Esophagus muscularis mucosa (tissue), 4 donors: ENCODE measurements around the gene PKMYT1. TPM values are rescaled to one million over a fixed set of nuclear protein-coding genes. Genes with fewer than 3 reads are reported as not detected.

Experiments
- DNase-seq: peaks from one replicate; pipeline ENCODE4 v3.0.0-alpha.2; 2017; ENCODE audit errors: extremely low spot score
- H3K27ac ChIP-seq, 4 donors: fragments of 200-600 bp; sonication (generic); replicated peaks in 1 of 4; 1 replicate in 3 of 4; 2 replicates in 1 of 4; pipeline ENCODE4 v1.5.1; 2016 to 2019; ENCODE audit warnings: mild to moderate bottlenecking in 1 of 4
- H3K27me3 ChIP-seq, 4 donors: fragments of 200-600 bp; sonication (generic); one replicate each; pipeline versions ENCODE4 v1.5.1 to v1.6.0; 2016 to 2019
- H3K36me3 ChIP-seq, 4 donors: fragments of 200-600 bp; sonication (generic); one replicate each; pipeline ENCODE4 v1.5.1; 2016 to 2019
- H3K4me1 ChIP-seq, 4 donors: fragments of 200-600 bp; sonication (generic); one replicate each; pipeline ENCODE4 v1.5.1; 2016 to 2019
- H3K4me3 ChIP-seq, 4 donors: fragments of 200-600 bp; sonication (generic); 1 replicate in 2 of 4; 2 replicates in 2 of 4; pipeline ENCODE4 v1.5.1; 2016 to 2019; ENCODE audit warnings: mild to moderate bottlenecking in 4 of 4, moderate library complexity in 1 of 4
- H3K9me3 ChIP-seq, 4 donors: fragments of 200-600 bp; sonication (generic); 1 replicate in 3 of 4; 2 replicates in 1 of 4; pipeline ENCODE4 v1.5.1; 2016 to 2019
- CTCF ChIP-seq, 3 experiments: fragments of 200-600 bp in 2 of 3; fragments of 450-650 bp in 1 of 3; sonication (generic) in 2 of 3; IDR thresholded peaks; one replicate each; pipeline ENCODE4 v1.5.1; 2017 to 2019; ENCODE audit warnings: antibody characterized with exemption in 3 of 3, mild to moderate bottlenecking in 2 of 3, moderate library complexity in 1 of 3
- EP300 ChIP-seq: sonication (generic); formaldehyde crosslinking; IDR thresholded peaks from one replicate; pipeline ENCODE4 v1.6.1; 2017; ENCODE audit warnings: antibody characterized with exemption
- POLR2A ChIP-seq: fragments of 450-650 bp; IDR thresholded peaks from one replicate; pipeline ENCODE4 v1.6.1; 2017; ENCODE audit warnings: antibody characterized with exemption, moderate library complexity, mild to moderate bottlenecking, low read depth
- POLR2AphosphoS5 ChIP-seq, 2 donors: sonication (generic); formaldehyde crosslinking; IDR thresholded peaks; one replicate each; pipeline ENCODE4 v1.6.1; 2017; ENCODE audit warnings: antibody characterized with exemption in 2 of 2
- WGBS: methylation state at CpG from one replicate; pipeline ENCODE4 v1.1.5; 2018; 5-methylcytosine and 5-hydroxymethylcytosine counted together
- intact Hi-C: fragments of 100-400 bp; cut with DNase I; formaldehyde crosslinking; loops from one replicate; pipeline ENCODE4 v1.15.1; 2023
- total RNA-seq, 4 donors: library from RNA; depleted of rRNA; stranded (reverse); fragments of >200 nt; gene quantifications; one replicate each; pipeline versions ENCODE4 v1.1.0 to v1.2.1, GENCODE V29; 2016

PKMYT1 gene
- total RNA-seq, 4 donors from 2014 or later = 0.57 to 2.5 TPM; not detected in 2

- Histone ChIP-seq H3K9me3 (no peaks in the 10 kb centered on the region), H3K4me3 (no peak within 1 kb of the TSS), H3K27me3 (peaks cover 0 to 51% (median 21%) of the 10 kb centered on the region in 4 donors), H3K4me1 (peaks cover 31 to 48% (median 43%) of the 10 kb centered on the region in 4 donors), H3K27ac (no peak within 1 kb of the TSS), H3K36me3 (peaks cover 0 to 4% (median 0%) of the 10 kb centered on the region in 4 donors)
- intact Hi-C loops = no loop called here
- TF ChIP-seq CTCF (IDR thresholded peaks at IDR 0.05) = no peak
- no peak for TF ChIP-seq POLR2AphosphoS5 (IDR thresholded peaks at IDR 0.05)
- no peak for TF ChIP-seq EP300
- TF ChIP-seq POLR2A = no peak
- WGBS = 15% methylated on average over 16 of the region's 52 CpGs
- DNase-seq = no peak
Observed at GRCh38 chr16:3017794-3018506, 37.7 kb upstream of the PKMYT1 start, which contains the start of gene CLDN6. Gene CLDN6, minus strand, starts transcription at chr16:3018183. Its CDS starts 2,162 bp downstream, at chr16:3016021.

GRCh38 chr16:3017344-3017743 is 37.1 kb upstream of the PKMYT1 start:
- 72% methylated on average over 9 of the region's 20 CpGs for WGBS
- Histone ChIP-seq H3K4me1 (peaks cover 25 to 42% (median 37%) of the 10 kb centered on the region in 4 donors), H3K4me3 (no peak overlapping the region), H3K9me3 (no peaks in the 10 kb centered on the region), H3K27ac (no peak overlapping the region), H3K36me3 (peaks cover 0 to 4% (median 0%) of the 10 kb centered on the region in 4 donors), H3K27me3 (peaks cover 0 to 57% (median 27%) of the 10 kb centered on the region in 4 donors)
- intact Hi-C loops = no loop called here
- no peak for TF ChIP-seq EP300
- TF ChIP-seq POLR2AphosphoS5 (IDR thresholded peaks at IDR 0.05) = no peak
- TF ChIP-seq POLR2A = no peak
- TF ChIP-seq CTCF (IDR thresholded peaks at IDR 0.05) = no peak
- DNase-seq = no peak

GRCh38 chr16:3015865-3016521 is 35.7 kb upstream of the PKMYT1 start:
- no peak overlapping the region for H3K27ac ChIP-seq
- intact Hi-C loops = no loop called here
- H3K4me3 ChIP-seq = no peak overlapping the region
- no peak for DNase-seq
- H3K36me3 ChIP-seq = no peaks in the 10 kb centered on the region
- H3K9me3 ChIP-seq = no peaks in the 10 kb centered on the region
- H3K27me3 ChIP-seq = peaks cover 0 to 69% (median 36%) of the 10 kb centered on the region in 4 donors
- TF ChIP-seq CTCF (IDR thresholded peaks at IDR 0.05) (no peak), EP300 (no peak), POLR2A (no peak), POLR2AphosphoS5 (IDR thresholded peaks at IDR 0.05) (no peak)
- 92% methylated on average over 7 of the region's 13 CpGs for WGBS
- peaks cover 12 to 28% (median 24%) of the 10 kb centered on the region in 4 donors for H3K4me1 ChIP-seq

GRCh38 chr16:3014971-3015370 is 34.7 kb upstream of the PKMYT1 start:
- H3K4me3 ChIP-seq = no peak overlapping the region
- DNase-seq = no peak
- H3K27me3 ChIP-seq = peaks cover 0 to 79% (median 36%) of the 10 kb centered on the region in 4 donors
- H3K36me3 ChIP-seq = no peaks in the 10 kb centered on the region
- TF ChIP-seq POLR2AphosphoS5 (IDR thresholded peaks at IDR 0.05) (no peak), EP300 (no peak), CTCF (IDR thresholded peaks at IDR 0.05) (no peak), POLR2A (no peak)
- H3K9me3 ChIP-seq = no peaks in the 10 kb centered on the region
- intact Hi-C loops = no loop called here
- no peak overlapping the region for H3K27ac ChIP-seq
- WGBS = 72% methylated on average over 6 of the region's 6 CpGs
- H3K4me1 ChIP-seq = peaks cover 11 to 18% (median 15%) of the 10 kb centered on the region in 4 donors
